HG03039 (cell line): ENCODE measurements around the gene RNU7-1.

Source experiments
- ATAC-seq: cut with Tn5 transposase; IDR thresholded peaks from one replicate; pipeline ENCODE4 v1.9.1; 2021; ENCODE audit warnings: mild to moderate bottlenecking, moderate library complexity; ENCODE audit not compliant: unreplicated experiment

RNU7-1 gene

GRCh38 chr12:6963016-6963731 lies 19.6 kb downstream of the RNU7-1 start:
- no peak for ATAC-seq

- ATAC-seq: no peak
Observed at GRCh38 chr12:6963791-6964413, 20.3 kb downstream of the RNU7-1 start.

- ATAC-seq: no peak
Observed at GRCh38 chr12:6964605-6965025, 21.0 kb downstream of the RNU7-1 start.

- no peak for ATAC-seq
Observed at GRCh38 chr12:6965026-6965661, 21.5 kb downstream of the RNU7-1 start.

- ATAC-seq: no peak
Observed at GRCh38 chr12:6965714-6966113, 22.1 kb downstream of the RNU7-1 start.

GRCh38 chr12:6966351-6966750 lies 22.7 kb downstream of the RNU7-1 start:
- ATAC-seq: no peak

- no peak for ATAC-seq
Observed at GRCh38 chr12:6967651-6968100, 24.1 kb downstream of the RNU7-1 start.

- ATAC-seq: no peak
Observed at GRCh38 chr12:6968426-6968825, 24.8 kb downstream of the RNU7-1 start.

GRCh38 chr12:6970096-6970527 lies 26.5 kb downstream of the RNU7-1 start:
- ATAC-seq: peak; percentile 26

GRCh38 chr12:6974180-6974579 lies 30.6 kb downstream of the RNU7-1 start:
- ATAC-seq: no peak

GRCh38 chr12:6975297-6976032 lies 31.8 kb downstream of the RNU7-1 start:
- ATAC-seq: no peak

GRCh38 chr12:6977653-6978052 lies 34.0 kb downstream of the RNU7-1 start:
- ATAC-seq: no peak

GRCh38 chr12:6978188-6978587 lies 34.6 kb downstream of the RNU7-1 start:
- no peak for ATAC-seq

GRCh38 chr12:6978611-6979011 lies 35.0 kb downstream of the RNU7-1 start:
- no peak for ATAC-seq

- no peak for ATAC-seq
Observed at GRCh38 chr12:6979021-6979420, 35.4 kb downstream of the RNU7-1 start.

- ATAC-seq: no peak
Observed at GRCh38 chr12:6979453-6979852, 35.8 kb downstream of the RNU7-1 start.

- no peak for ATAC-seq
Observed at GRCh38 chr12:6980075-6980474, 36.5 kb downstream of the RNU7-1 start.

GRCh38 chr12:6980740-6981139 lies 37.1 kb downstream of the RNU7-1 start:
- no peak for ATAC-seq

- ATAC-seq: no peak
Observed at GRCh38 chr12:6981152-6982052, 37.8 kb downstream of the RNU7-1 start.

GRCh38 chr12:6982532-6982931 lies 38.9 kb downstream of the RNU7-1 start:
- ATAC-seq: no peak
